ENCODE results near the gene CNTNAP2.
A peak's percentile ranks its signal among the peaks of the same experiment; 100 is the strongest.

The CNTNAP2 gene

DNA sequence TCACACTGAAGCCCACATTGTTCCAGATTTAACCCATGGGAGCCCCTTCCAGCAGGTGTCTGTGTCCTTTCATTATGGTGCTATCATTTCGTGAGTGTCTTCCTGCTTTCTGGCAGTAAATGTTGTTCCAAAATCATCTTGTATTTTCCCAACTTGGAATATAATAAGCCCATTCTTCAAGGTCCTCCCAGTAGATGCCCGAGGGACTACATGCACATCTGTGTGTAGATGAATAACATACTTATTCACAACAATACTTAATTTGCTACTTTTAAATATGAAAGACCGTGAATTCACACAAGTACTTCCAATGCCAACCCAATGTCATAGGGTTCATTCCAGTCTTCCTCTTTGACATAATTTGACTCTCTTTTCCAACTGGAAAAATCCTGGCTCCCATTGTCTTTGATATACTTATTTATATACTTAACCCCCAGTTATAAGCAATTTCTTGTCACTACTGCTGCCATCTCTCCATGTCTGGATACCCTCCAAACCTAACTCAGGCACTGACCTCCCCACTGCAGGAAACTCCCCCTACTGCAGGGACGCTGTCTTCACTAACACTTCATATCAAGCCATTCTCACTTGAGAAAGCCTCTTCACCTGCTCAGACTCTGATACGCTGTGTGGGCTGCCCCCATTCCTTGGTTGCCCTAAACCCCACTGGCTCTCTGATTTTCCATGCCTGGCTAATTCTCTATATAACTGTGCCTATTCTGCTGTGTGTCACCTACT is 1119.2 kb downstream of the CNTNAP2 start:
- DNase-seq (ENCODE audit: low read depth), result no peak
- TF ChIP-seq, protein P1, sequence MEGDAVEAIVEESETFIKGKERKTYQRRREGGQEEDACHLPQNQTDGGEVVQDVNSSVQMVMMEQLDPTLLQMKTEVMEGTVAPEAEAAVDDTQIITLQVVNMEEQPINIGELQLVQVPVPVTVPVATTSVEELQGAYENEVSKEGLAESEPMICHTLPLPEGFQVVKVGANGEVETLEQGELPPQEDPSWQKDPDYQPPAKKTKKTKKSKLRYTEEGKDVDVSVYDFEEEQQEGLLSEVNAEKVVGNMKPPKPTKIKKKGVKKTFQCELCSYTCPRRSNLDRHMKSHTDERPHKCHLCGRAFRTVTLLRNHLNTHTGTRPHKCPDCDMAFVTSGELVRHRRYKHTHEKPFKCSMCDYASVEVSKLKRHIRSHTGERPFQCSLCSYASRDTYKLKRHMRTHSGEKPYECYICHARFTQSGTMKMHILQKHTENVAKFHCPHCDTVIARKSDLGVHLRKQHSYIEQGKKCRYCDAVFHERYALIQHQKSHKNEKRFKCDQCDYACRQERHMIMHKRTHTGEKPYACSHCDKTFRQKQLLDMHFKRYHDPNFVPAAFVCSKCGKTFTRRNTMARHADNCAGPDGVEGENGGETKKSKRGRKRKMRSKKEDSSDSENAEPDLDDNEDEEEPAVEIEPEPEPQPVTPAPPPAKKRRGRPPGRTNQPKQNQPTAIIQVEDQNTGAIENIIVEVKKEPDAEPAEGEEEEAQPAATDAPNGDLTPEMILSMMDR (conservative IDR thresholded peaks at IDR 0.05; ENCODE audit: control insufficient read depth, insufficient read depth, low read depth, low read length), result no peak
- H3K4me3 ChIP-seq (ENCODE audit: control insufficient read depth, low read depth, low read length), result no peak overlapping the region

DNA sequence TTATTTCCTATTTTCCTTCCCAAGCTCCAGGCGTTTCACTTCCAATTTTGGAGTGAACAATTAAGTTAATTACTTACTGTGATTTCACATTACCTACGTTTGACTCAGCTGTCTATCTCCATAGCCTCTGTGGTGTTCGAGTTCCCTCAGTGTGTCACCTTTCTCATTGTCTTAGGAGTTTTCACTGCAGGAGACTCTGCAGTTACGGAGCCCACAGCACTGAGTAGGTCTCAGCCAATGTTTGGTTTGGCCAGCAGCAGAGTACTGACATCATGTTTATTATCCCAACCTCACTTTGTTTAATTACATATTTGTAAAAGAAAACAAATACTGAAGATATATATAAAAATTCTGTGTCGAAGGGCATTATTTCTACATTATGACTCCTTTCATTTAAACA is 1123.9 kb downstream of the CNTNAP2 start:
- no peak for DNase-seq (ENCODE audit: low read depth)
- TF ChIP-seq, protein P1 (conservative IDR thresholded peaks at IDR 0.05; ENCODE audit: control insufficient read depth, insufficient read depth, low read depth, low read length), result no peak

DNA sequence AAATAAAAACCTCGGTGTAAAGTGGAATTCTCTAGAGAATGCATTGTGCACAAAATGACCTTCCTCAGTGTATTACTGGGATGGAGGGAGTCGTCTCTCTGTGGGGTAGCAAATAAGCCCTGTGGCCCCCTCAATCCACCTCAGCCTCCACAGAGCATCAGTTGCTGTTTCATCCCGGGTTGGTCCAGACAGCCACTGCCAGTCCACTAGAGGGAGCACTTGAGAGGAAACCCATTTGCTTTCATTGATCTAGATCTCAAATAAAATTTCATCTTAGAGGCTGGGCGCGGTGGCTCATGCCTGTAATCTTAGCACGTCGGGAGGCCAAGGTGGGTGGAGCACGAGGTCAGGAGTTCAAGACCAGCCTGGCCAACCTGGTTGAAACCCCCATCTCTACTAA is 1128.7 kb downstream of the CNTNAP2 start:
- no peak overlapping the region for H3K4me3 ChIP-seq (ENCODE audit: control insufficient read depth, low read depth, low read length)
- TF ChIP-seq, protein P1 (conservative IDR thresholded peaks at IDR 0.05; ENCODE audit: control insufficient read depth, insufficient read depth, low read depth, low read length), result peak; percentile 69
- DNase-seq (ENCODE audit: low read depth), result peak; percentile 39

More for the DNA sequence above, 1123.9 kb downstream of the CNTNAP2 start:
- no peak overlapping the region for H3K4me3 ChIP-seq (ENCODE audit: control insufficient read depth, low read depth, low read length)

DNA sequence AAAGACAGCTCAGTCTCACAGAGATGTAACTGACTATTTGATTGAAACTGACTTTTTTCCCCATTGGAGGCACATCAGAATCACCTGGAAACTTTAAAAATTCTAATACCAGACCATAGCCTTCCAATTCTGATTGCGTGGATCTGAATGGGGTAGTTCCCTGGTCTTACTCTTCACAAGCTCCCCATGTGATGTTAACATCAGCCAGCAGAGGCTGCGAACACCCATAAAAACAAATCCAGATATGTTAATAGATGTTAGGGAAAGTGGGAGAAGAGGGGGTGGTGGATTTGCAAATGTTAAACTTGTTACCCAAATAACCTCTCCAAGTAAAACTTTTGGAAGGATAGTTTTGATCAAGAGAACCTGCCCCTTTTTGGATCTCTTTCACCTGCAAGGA is 1133.4 kb downstream of the CNTNAP2 start:
- TF ChIP-seq, protein P1 (conservative IDR thresholded peaks at IDR 0.05; ENCODE audit: control insufficient read depth, insufficient read depth, low read depth, low read length), result no peak
- H3K4me3 ChIP-seq (ENCODE audit: control insufficient read depth, low read depth, low read length), result no peak overlapping the region
- no peak for DNase-seq (ENCODE audit: low read depth)

DNA sequence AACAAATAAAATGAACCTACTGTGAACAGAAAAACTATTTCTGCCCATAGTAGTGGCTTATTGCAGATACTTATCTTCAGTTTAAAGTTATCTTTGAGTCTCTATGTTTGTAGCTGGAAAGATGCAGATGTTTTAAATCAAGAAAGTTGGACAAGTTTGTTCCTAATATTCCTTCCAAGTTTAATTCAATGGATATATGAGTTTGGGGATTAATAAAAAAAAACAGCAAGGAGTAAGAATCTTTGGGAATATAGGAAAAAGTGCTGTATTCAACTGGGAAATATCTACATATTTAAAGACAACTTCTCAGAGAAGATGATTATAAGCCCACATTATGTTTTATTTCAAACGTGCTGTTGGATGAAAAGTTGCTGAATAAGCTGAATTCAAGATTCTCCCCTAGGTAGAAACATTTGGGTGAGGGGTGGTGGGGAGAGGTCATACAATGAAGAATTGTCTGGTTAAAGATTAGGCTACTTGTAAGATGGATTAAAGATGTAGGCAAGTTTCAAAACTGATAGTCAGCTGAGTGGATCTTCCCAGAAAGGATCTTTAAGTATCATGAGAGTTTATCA is 1135.2 kb downstream of the CNTNAP2 start:
- no peak for DNase-seq (ENCODE audit: low read depth)
- H3K4me3 ChIP-seq (ENCODE audit: control insufficient read depth, low read depth, low read length), result no peak overlapping the region
- TF ChIP-seq, protein P1 (conservative IDR thresholded peaks at IDR 0.05; ENCODE audit: control insufficient read depth, insufficient read depth, low read depth, low read length), result no peak

DNA sequence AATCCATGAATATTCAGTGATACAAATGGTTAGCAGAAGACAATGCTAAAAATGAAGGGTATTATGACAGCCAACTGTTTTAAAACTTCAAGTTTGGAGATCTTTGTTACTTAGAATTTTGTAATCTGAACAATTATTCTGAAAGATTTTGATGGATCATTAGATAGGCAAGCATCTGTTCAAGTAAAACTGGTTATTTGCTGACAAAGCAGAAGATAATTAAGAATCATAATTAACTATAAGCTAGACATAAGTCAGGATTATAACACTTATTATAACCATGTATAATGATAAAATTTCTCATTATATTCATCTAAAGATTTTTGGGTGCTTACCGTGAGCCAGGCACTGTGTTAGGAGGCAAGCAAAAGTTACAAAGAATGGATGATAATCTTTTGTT is 1145.1 kb downstream of the CNTNAP2 start:
- TF ChIP-seq, protein P1 (conservative IDR thresholded peaks at IDR 0.05; ENCODE audit: control insufficient read depth, insufficient read depth, low read depth, low read length), result no peak
- no peak overlapping the region for H3K4me3 ChIP-seq (ENCODE audit: control insufficient read depth, low read depth, low read length)

More for the DNA sequence above, 1145.1 kb downstream of the CNTNAP2 start:
- DNase-seq (ENCODE audit: low read depth), result no peak

Measured in fibroblast of mammary gland (primary cell).